Mucosa of descending colon (tissue), 3 donors: ENCODE measurements around the gene NTS. TPM values are rescaled to one million over a fixed set of nuclear protein-coding genes. Genes with fewer than 3 reads are reported as not detected.

Source experiments
- ATAC-seq: fragments of 200-7000 bp; cut with Tn5 transposase; one replicate; pipeline ENCODE4 v1.9.1; 2020; ENCODE audit warnings: mild to moderate bottlenecking, moderate library complexity
- DNase-seq, 3 donors: peaks; one replicate each; pipeline ENCODE4 v3.0.0-alpha.2; 2020
- H3K36me3 ChIP-seq: fragments of 200-600 bp; one replicate; pipeline ENCODE4 v1.8.0; 2021; ENCODE audit warnings: low read depth, mild to moderate bottlenecking
- H3K4me1 ChIP-seq: fragments of 200-600 bp; one replicate; pipeline ENCODE4 v1.8.0; 2021; ENCODE audit warnings: low read depth, mild to moderate bottlenecking
- H3K4me3 ChIP-seq: fragments of 200-600 bp; one replicate; pipeline ENCODE4 v1.8.0; 2021; ENCODE audit warnings: mild to moderate bottlenecking
- H3K9me3 ChIP-seq: fragments of 200-600 bp; one replicate; pipeline ENCODE4 v1.8.0; 2021; ENCODE audit warnings: mild to moderate bottlenecking
- intact Hi-C, 2 donors: fragments of 100-400 bp; cut with DNase I in 1 of 2; cut with micrococcal nuclease in 1 of 2; formaldehyde crosslinking; loops; one replicate each; pipeline versions ENCODE4 v1.11.0 to v1.11.1; 2022; cut with DNase I, micrococcal nuclease
- total RNA-seq, 3 donors: library from RNA; stranded (reverse); fragmentation: NEBNext Ultra II Directional in 2 of 3; extraction: Animal tissue kit (Norgen Biotek cat#: 25700) in 2 of 3; gene quantifications; one replicate each; pipeline versions ENCODE4 v1.2.1 to v1.2.4, GENCODE V29; 2021 to 2023
- TF ChIP-seq, protein P1 (sequence below): fragments of 200-600 bp; IDR thresholded peaks from one replicate; pipeline ENCODE4 v1.8.0; 2022; ENCODE audit warnings: antibody characterized with exemption, mild to moderate bottlenecking
- donor health status: DM: no; HTN: no; CAD: no; lungs with moderate emphysema.
- donor health status: DM: no; HTN: no; CAD: no.
- donor health status: DM: no; HTN: yes; CAD: no.

The NTS gene
- total RNA-seq, 3 donors from 2014 or later: 0.92 TPM; not detected in 2

DNA sequence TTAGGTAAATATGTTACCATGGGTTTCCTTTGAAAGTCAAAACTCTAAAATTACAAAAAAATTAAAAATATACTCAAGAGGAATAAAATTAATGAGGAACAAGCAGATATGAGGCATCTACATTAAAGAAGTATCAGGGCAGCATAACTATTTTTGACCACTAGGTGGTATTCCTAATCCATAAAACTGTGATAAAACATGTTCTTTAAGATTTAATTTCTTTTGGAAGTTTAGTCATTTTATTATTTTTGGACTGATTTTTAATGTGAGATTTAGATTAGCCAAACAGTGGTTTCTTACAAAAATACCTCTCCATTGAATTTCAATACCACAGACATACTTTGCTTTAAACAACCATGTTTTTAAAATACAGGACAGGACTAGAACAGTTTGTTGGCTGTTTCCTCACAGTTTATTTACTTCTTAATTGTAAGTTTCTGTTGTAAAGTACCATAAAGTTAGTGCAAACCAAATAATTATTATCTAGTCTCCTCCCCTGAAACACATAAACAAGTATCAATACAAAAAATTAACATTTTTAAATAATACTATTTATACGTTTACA, 49.8 kb downstream of the NTS start:
- DNase-seq: no peak
- H3K9me3 ChIP-seq: no peaks in the 10 kb centered on the region
- no peaks in the 10 kb centered on the region for H3K36me3 ChIP-seq
- H3K4me3 ChIP-seq: no peak overlapping the region
- intact Hi-C loops: loop anchor here in 1 of 2 donors (5.0 kb wide), 1 partner anchor 457 kb away; no protein-coding TSS in a partner anchor
- no peaks in the 10 kb centered on the region for H3K4me1 ChIP-seq
- TF ChIP-seq, protein P1, sequence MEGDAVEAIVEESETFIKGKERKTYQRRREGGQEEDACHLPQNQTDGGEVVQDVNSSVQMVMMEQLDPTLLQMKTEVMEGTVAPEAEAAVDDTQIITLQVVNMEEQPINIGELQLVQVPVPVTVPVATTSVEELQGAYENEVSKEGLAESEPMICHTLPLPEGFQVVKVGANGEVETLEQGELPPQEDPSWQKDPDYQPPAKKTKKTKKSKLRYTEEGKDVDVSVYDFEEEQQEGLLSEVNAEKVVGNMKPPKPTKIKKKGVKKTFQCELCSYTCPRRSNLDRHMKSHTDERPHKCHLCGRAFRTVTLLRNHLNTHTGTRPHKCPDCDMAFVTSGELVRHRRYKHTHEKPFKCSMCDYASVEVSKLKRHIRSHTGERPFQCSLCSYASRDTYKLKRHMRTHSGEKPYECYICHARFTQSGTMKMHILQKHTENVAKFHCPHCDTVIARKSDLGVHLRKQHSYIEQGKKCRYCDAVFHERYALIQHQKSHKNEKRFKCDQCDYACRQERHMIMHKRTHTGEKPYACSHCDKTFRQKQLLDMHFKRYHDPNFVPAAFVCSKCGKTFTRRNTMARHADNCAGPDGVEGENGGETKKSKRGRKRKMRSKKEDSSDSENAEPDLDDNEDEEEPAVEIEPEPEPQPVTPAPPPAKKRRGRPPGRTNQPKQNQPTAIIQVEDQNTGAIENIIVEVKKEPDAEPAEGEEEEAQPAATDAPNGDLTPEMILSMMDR: peak; percentile 32
- no peak for ATAC-seq

DNA sequence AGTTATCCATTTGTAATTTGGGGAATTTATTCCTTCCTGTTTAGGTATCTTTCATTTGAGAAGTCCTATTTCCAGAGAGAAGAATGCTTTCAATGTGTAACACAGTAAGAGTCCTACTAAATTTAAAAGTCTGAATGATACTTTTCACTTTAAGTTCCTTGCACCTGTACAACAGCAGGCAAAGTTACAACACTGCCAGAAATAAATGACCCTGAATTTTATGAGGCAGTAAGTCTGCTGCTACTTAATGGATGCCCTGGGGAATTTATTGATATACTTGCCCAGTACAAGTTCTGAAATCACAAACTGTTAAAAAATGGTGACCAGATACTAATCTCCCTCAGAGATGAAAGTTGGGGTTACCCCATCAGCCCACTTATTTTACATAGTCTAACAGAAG, 53.1 kb downstream of the NTS start:
- Histone ChIP-seq H3K4me1 (no peaks in the 10 kb centered on the region), H3K4me3 (no peak overlapping the region), H3K9me3 (no peaks in the 10 kb centered on the region), H3K36me3 (no peaks in the 10 kb centered on the region)
- ATAC-seq: no peak
- TF ChIP-seq, protein P1: no peak
- intact Hi-C loops: no loop called here
- no peak for DNase-seq

Other genes starting within 250 kb of the NTS start
- gene RASSF9, start 37.9 kb upstream of the NTS start, total RNA-seq: 1 to 10 TPM in 2 of 3 donors, under 1 TPM in 1; 0.49 to 1.4 (median 1.1) TPM